ENCODE measurements around the gene MYBL2.

The MYBL2 gene

GRCh38 chr20:43686820-43687219, 19.9 kb downstream of the MYBL2 start:
- no peak for DNase-seq

GRCh38 chr20:43689165-43689564, 22.3 kb downstream of the MYBL2 start:
- DNase-seq, result no peak

- no peak for DNase-seq
These were observed 24.2 kb downstream of the MYBL2 start for GRCh38 chr20:43690943-43691598.

- DNase-seq, result peak in 1 of 2 experiments; percentile 26
These were observed 25.1 kb downstream of the MYBL2 start for GRCh38 chr20:43691928-43692524.

- DNase-seq, result no peak
These were observed 27.8 kb downstream of the MYBL2 start for GRCh38 chr20:43694763-43695162.

GRCh38 chr20:43695571-43695970, 28.7 kb downstream of the MYBL2 start:
- no peak for DNase-seq

GRCh38 chr20:43699941-43700565, 33.1 kb downstream of the MYBL2 start:
- no peak for DNase-seq

- no peak for DNase-seq
These were observed 33.7 kb downstream of the MYBL2 start for GRCh38 chr20:43700627-43701026.

- no peak for DNase-seq
These were observed 35.6 kb downstream of the MYBL2 start for GRCh38 chr20:43702502-43702901.

- DNase-seq, result no peak
These were observed 43.6 kb downstream of the MYBL2 start for GRCh38 chr20:43710370-43711044.

GRCh38 chr20:43711098-43711654, 44.3 kb downstream of the MYBL2 start:
- DNase-seq, result no peak

GRCh38 chr20:43715044-43715443, 48.1 kb downstream of the MYBL2 start:
- DNase-seq, result no peak

- no peak for DNase-seq
These were observed 48.6 kb downstream of the MYBL2 start for GRCh38 chr20:43715511-43715910.

GRCh38 chr20:43716123-43716522, 49.2 kb downstream of the MYBL2 start:
- DNase-seq, result no peak

- DNase-seq, result no peak
These were observed 50.1 kb downstream of the MYBL2 start for GRCh38 chr20:43716757-43717615.

- no peak for DNase-seq
These were observed 50.7 kb downstream of the MYBL2 start for GRCh38 chr20:43717616-43717995.

GRCh38 chr20:43720007-43720406, 53.1 kb downstream of the MYBL2 start:
- no peak for DNase-seq

GRCh38 chr20:43721097-43721428, 54.1 kb downstream of the MYBL2 start:
- DNase-seq, result no peak

- no peak for DNase-seq
These were observed 54.7 kb downstream of the MYBL2 start for GRCh38 chr20:43721429-43722152.

GRCh38 chr20:43722153-43722505, 55.2 kb downstream of the MYBL2 start:
- DNase-seq, result no peak

GRCh38 chr20:43723186-43723585, 56.3 kb downstream of the MYBL2 start:
- no peak for DNase-seq

GRCh38 chr20:43723735-43724134, 56.8 kb downstream of the MYBL2 start:
- DNase-seq, result no peak

All from NCI-H446 (cell line).